Erythroblast (primary cell): ENCODE results near the gene FBXO10.

Experiments used
- GATA1 ChIP-seq: IDR thresholded peaks from 2 replicates; pipeline ENCODE4 v1.6.1; 2011; ENCODE audit warnings: low read depth, mild to moderate bottlenecking, control low read depth, low read length, moderate library complexity
- POLR2A ChIP-seq: IDR thresholded peaks from 2 replicates; pipeline ENCODE4 v1.6.1; 2011; ENCODE audit warnings: mild to moderate bottlenecking, low read length

GRCh38 chr9:37575511-37575914 is 667 bp downstream of the FBXO10 start:
- TF ChIP-seq POLR2A = no peak
- TF ChIP-seq GATA1 = no peak
